Stimulated activated CD8-positive, alpha-beta memory T cell treated with anti-CD3 and anti-CD28 coated beads, Interleukin-4, amount 100 ng/mL, for 24 hours (primary cell): ENCODE data around the gene ALG9.

ENCODE experiments used
- DNase-seq: peaks from one replicate; pipeline ENCODE4 v3.0.0-alpha.2; 2020; ENCODE audit warnings: low read depth

The ALG9 gene

GRCh38 chr11:111765984-111766833 lies 105.2 kb downstream of the ALG9 start, which contains the start of gene PPP2R1B:
Gene PPP2R1B (minus strand): TSS chr11:111766389. CDS start chr11:111766361, 28 bp downstream.
- peak; percentile 59 for DNase-seq

- no peak for DNase-seq
Measured at GRCh38 chr11:111765320-111765983, 105.9 kb downstream of the ALG9 start.

DNA sequence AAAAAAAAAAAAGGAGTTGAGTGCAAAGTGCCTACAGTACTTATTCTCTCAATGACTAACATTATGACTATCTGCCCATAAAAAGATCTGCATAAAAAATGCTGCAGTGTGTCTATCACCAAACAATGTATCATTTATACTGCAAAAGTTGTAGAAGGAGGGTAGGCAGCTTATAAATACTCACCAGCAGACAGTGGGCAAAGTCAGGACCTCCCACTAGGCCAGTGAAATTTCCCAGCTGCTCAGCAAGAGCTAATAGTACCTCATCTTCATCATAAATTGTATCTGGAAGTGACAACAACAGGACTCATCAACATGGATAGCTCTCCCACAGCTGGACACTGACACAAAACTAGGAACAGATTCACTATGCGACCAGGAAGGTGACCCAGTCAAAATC lies 106.8 kb downstream of the ALG9 start:
- DNase-seq: no peak

GRCh38 chr11:111762981-111763643 lies 108.3 kb downstream of the ALG9 start:
- no peak for DNase-seq

GRCh38 chr11:111762526-111762925 lies 108.9 kb downstream of the ALG9 start:
- DNase-seq: no peak

- DNase-seq: no peak
Measured at GRCh38 chr11:111761036-111761435, 110.3 kb downstream of the ALG9 start.

DNA sequence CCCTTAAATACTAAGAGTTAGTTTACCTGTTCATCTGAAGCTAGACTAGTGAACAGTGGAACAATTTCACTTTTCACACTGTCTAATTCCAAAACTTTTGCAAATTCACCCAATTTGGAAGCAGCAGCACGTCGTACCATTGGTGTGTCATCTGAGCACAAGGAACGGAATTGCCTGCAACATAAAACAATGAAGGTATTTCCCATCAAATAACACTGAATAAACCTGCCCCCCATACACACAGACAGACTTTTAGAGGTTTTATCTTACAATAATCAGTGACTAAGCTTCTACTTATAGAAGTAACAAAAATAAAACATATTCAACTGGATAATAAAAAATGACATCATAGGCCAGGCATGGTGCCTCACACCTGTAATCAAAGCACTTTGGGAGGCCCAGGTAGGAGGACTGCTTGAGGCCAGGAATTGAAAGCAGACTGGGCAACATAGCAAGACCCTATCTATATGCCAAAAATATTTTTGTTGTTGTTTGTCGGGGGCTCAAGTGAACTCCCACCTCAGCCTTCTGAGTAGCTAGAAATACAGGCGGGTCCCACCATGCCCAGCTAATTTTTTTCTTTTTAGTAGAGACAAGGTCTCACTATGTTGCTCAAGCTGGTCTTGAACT lies 111.5 kb downstream of the ALG9 start:
- DNase-seq: no peak

DNA sequence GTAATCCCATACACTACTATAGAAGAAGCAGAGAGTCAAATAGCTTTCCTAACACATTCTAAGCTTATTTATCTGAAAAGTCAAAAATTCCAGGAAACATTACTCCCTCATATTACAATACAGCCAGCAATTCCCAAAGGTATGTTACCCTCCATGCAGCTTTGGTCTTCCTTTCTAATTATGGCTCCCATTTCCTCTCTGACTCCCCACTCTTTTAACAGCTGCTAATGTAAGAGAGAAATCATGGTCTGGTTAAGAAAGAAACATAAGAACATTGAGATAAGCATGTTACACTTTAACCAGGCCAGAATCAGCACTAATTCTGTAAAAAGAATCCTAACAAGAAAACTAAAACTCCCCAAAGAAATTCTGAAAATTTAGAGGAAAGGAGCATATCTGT lies 112.0 kb downstream of the ALG9 start:
- DNase-seq: no peak

DNA sequence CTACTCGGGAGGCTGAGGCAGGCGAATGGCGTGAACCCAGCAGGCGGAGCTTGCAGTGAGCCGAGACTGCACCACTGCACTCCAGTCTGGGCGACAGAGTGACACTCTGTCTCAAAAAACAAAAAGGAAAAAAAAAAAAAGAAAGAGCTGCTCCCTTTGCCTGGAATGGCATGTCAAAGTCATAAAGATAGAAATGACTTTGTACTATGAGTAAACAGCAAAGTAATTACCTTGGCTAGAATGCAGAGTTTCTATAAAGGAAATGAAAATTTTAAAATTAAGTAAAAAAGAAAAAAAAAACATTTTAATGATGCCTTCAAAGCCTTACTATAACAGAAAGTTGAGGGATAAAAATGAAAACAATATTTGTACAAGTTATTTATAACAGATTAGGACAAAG lies 115.3 kb downstream of the ALG9 start:
- no peak for DNase-seq

- DNase-seq: no peak
Measured at GRCh38 chr11:111749646-111750045, 121.7 kb downstream of the ALG9 start.

GRCh38 chr11:111748035-111748804 lies 123.2 kb downstream of the ALG9 start:
- DNase-seq: no peak

DNA sequence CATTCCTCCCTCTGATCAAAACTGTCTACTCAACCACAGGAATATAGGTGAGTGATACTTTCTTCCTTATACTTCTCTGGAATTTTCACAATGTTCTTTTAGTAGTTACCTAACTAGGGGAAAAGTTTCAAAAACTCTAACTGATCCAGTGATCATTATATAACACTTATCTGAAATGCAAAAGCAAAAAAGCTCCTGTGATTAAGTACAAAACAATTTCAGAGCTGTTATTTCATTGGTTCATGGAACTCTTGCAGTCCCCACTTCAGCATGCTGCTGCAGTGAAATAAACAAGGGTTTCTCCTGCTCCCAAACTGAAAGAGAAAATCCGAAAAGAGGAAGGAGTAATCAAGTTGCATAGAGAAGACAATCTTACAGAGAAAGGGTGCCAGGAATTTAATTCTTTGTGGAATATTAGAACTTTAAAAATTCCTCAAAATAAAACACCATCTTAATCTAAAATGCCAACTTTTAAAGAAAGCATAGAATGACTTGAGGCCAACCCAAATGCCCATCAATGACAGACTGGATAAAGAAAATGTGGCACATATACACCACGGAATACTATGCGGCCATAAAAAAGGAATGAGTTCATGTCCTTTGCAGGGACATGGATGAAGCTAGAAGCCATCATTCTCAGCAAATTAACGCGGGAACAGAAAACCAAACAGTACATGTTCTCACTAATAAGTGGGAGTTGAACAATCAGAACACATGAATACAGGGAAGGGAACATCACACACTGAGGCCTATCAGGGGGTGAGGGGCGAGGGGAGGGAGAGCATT lies 125.5 kb downstream of the ALG9 start:
- DNase-seq: no peak

DNA sequence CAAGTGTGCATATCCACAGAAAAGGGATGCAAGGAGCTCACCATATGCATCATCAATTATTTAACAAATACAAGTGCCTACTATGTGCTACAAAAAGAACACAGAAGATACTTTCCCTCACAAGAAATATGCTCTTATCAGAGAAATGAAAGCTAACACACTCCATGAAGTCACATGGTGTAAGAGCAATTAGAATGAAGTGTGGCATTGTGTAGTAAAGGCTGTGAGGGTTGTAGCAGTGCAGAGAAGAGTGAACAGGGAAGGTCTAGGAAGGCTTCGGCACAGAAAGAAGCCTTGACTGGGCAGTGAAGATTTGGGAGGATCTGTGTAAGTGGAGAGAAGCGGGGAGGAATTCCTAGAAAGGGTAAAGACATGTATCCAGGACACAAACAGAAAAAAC lies 127.7 kb downstream of the ALG9 start:
- no peak for DNase-seq

GRCh38 chr11:111741751-111742150 lies 129.6 kb downstream of the ALG9 start:
- no peak for DNase-seq

GRCh38 chr11:111739299-111739698 lies 132.1 kb downstream of the ALG9 start:
- DNase-seq: no peak

DNA sequence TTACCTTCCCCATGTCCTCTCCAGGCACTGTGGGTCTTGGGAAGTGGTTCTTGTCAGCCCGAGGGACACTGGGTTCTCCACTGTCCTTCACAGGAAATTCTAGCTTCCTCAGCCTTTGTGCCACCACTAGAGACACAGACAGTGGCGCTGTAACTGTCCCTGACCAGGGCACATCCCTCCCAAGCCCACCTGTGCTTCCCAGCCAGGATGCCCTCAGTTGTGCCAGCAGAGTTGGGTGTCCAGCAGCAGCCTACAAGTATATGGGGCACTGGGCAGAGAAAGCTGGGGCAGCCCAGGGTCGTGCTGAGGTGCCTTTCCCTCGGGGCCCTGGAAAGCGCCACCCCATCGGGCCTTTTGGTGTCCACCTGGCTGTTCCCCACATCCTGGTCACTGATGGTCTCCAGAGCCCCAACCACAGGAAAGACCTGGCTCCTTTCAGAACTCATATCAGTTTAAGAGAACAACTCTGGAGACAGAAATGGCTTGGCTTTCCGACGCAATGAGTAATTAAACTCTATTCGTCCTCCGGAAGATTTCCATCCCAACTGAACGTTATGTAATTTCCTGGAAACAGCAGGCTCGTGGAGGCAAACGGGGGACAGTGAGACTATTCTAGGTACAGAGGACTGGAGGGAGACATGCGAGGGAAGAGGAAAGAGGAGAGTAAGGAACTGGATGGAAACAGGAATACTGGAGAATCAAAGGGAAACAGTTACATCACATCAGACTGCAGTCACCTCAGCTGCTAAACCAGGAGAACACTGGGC lies 133.8 kb downstream of the ALG9 start:
- DNase-seq: no peak

GRCh38 chr11:111736621-111737443 lies 134.5 kb downstream of the ALG9 start:
- DNase-seq: no peak
